GM21723 (cell line): Measurements from ENCODE around the gene MYADML2.
A peak's percentile ranks its signal among the peaks of the same experiment; 100 is the strongest.

Source experiments
- ATAC-seq: cut with Tn5 transposase; IDR thresholded peaks from one replicate; pipeline ENCODE4 v1.9.1; 2021; ENCODE audit warnings: mild to moderate bottlenecking, moderate library complexity; ENCODE audit not compliant: unreplicated experiment

MYADML2 gene

GRCh38 chr17:81940538-81941483, 6.2 kb downstream of the MYADML2 start:
- no peak for ATAC-seq

GRCh38 chr17:81939881-81940385, 7.1 kb downstream of the MYADML2 start:
- ATAC-seq, result no peak

- ATAC-seq, result no peak
These were observed 7.8 kb downstream of the MYADML2 start for GRCh38 chr17:81939218-81939617.

GRCh38 chr17:81935709-81936084, 11.3 kb downstream of the MYADML2 start:
- ATAC-seq, result no peak

GRCh38 chr17:81934850-81935708, 12.0 kb downstream of the MYADML2 start:
- no peak for ATAC-seq

- ATAC-seq, result no peak
These were observed 12.8 kb downstream of the MYADML2 start for GRCh38 chr17:81934098-81934757.

GRCh38 chr17:81933178-81933699, 13.8 kb downstream of the MYADML2 start:
- no peak for ATAC-seq

GRCh38 chr17:81932333-81932983, 14.6 kb downstream of the MYADML2 start:
- ATAC-seq, result no peak

- no peak for ATAC-seq
These were observed 15.3 kb downstream of the MYADML2 start for GRCh38 chr17:81931557-81932332.

- ATAC-seq, result no peak
These were observed 15.9 kb downstream of the MYADML2 start for GRCh38 chr17:81931189-81931556.

GRCh38 chr17:81930142-81931125, 16.6 kb downstream of the MYADML2 start:
- no peak for ATAC-seq

- no peak for ATAC-seq
These were observed 17.5 kb downstream of the MYADML2 start for GRCh38 chr17:81929253-81930141.

GRCh38 chr17:81928544-81929252, 18.3 kb downstream of the MYADML2 start:
- no peak for ATAC-seq

GRCh38 chr17:81927653-81928543, 19.1 kb downstream of the MYADML2 start, which contains the start of gene MAFG:
Gene MAFG, minus strand, starts transcription at chr17:81927735. Its CDS starts 4,550 bp downstream, at chr17:81923185.
- peak; percentile 60 for ATAC-seq

GRCh38 chr17:81927152-81927652, 19.8 kb downstream of the MYADML2 start:
- peak; percentile 2 for ATAC-seq
